ENCODE data around the gene GPX4. TPM values are rescaled to one million over a fixed set of nuclear protein-coding genes. Genes with fewer than 3 reads are reported as not detected.

GPX4 gene
- total RNA-seq, 1 donor from 2014 or later, result 289 TPM

GRCh38 chr19:1093811-1094553 lies 9.8 kb upstream of the GPX4 start:
- Histone ChIP-seq H3K27ac (no peak overlapping the region), H3K36me3 (no peaks in the 10 kb centered on the region), H3K9me3 (ENCODE audit: low read depth) (no peaks in the 10 kb centered on the region), H3K79me2 (ENCODE audit: low read depth) (peaks cover 26% of the 10 kb centered on the region), H3K4me1 (peaks cover 4% of the 10 kb centered on the region), H3K4me2 (peak overlapping the region; percentile 94), H3K27me3 (no peaks in the 10 kb centered on the region), H3F3A (ENCODE audit: low read depth) (no peaks in the 10 kb centered on the region), H2AFZ (replicated peaks) (no peak overlapping the region), H3K9ac (peak overlapping the region; percentile 92), H3K4me3 (peak overlapping the region; percentile 79), H4K20me1 (ENCODE audit: low read depth) (peaks cover 22% of the 10 kb centered on the region)
- no peak for DNase-seq (ENCODE audit: low spot score)
- TF ChIP-seq EZH2phosphoT487 (IDR thresholded peaks at IDR 0.05), result no peak
- no peaks in the 10 kb centered on the region for H3K36me3 Mint-ChIP-seq
- H3K4me3 Mint-ChIP-seq, result peak overlapping the region; percentile 95
- H3K27ac Mint-ChIP-seq, result no peak overlapping the region
- peaks cover 20% of the 10 kb centered on the region for H3K4me1 Mint-ChIP-seq
- H3K9me3 Mint-ChIP-seq, result no peaks in the 10 kb centered on the region
- H3K27me3 Mint-ChIP-seq (ENCODE audit: insufficient read depth, low read depth), result peaks cover 9% of the 10 kb centered on the region

- H3K27me3 ChIP-seq, result no peaks in the 10 kb centered on the region
- peak overlapping the region; percentile 94 for H3K4me2 ChIP-seq
- no peaks in the 10 kb centered on the region for H3F3A ChIP-seq (ENCODE audit: low read depth)
- no peak for TF ChIP-seq EZH2 (IDR thresholded peaks at IDR 0.05)
- no peak for TF ChIP-seq EZH2phosphoT487 (IDR thresholded peaks at IDR 0.05)
- no peak for TF ChIP-seq CTCF (IDR thresholded peaks at IDR 0.05)
- H2AFZ ChIP-seq (replicated peaks), result no peak overlapping the region
- H3K4me3 ChIP-seq, result peak overlapping the region; percentile 79
- H3K27ac ChIP-seq, result no peak overlapping the region
- H4K20me1 ChIP-seq (ENCODE audit: low read depth), result peaks cover 22% of the 10 kb centered on the region
- no peaks in the 10 kb centered on the region for H3K9me3 ChIP-seq (ENCODE audit: low read depth)
- Mint-ChIP-seq H3K27me3 (ENCODE audit: insufficient read depth, low read depth) (peaks cover 8% of the 10 kb centered on the region), H3K27ac (no peak overlapping the region), H3K4me3 (peak overlapping the region; percentile 95), H3K4me1 (peaks cover 20% of the 10 kb centered on the region), H3K36me3 (no peaks in the 10 kb centered on the region), H3K9me3 (no peaks in the 10 kb centered on the region)
- H3K9ac ChIP-seq, result peak overlapping the region; percentile 92
- no peaks in the 10 kb centered on the region for H3K36me3 ChIP-seq
- H3K4me1 ChIP-seq, result peaks cover 4% of the 10 kb centered on the region
- DNase-seq (ENCODE audit: low spot score), result no peak
- peaks cover 26% of the 10 kb centered on the region for H3K79me2 ChIP-seq (ENCODE audit: low read depth)
Measured at GRCh38 chr19:1094655-1094977, 9.2 kb upstream of the GPX4 start.

GRCh38 chr19:1094978-1095701 lies 8.7 kb upstream of the GPX4 start, which contains the start of gene POLR2E:
Gene POLR2E (minus strand): TSS chr19:1095375. CDS start chr19:1095315, 60 bp downstream.
- DNase-seq (ENCODE audit: low spot score), result peak; percentile 99
- Mint-ChIP-seq H3K27ac (peak within 1 kb of the TSS; percentile 94), H3K27me3 (ENCODE audit: insufficient read depth, low read depth) (peaks cover 8% of the 10 kb centered on the region), H3K36me3 (no peaks in the 10 kb centered on the region), H3K4me3 (peak within 1 kb of the TSS; percentile 95), H3K9me3 (no peaks in the 10 kb centered on the region), H3K4me1 (peaks cover 20% of the 10 kb centered on the region)
- no peak for TF ChIP-seq EZH2phosphoT487 (IDR thresholded peaks at IDR 0.05)
- no peak for TF ChIP-seq EZH2 (IDR thresholded peaks at IDR 0.05)
- TF ChIP-seq CTCF (IDR thresholded peaks at IDR 0.05), result no peak
- Histone ChIP-seq H3F3A (ENCODE audit: low read depth) (no peaks in the 10 kb centered on the region), H3K36me3 (no peaks in the 10 kb centered on the region), H3K9me3 (ENCODE audit: low read depth) (no peaks in the 10 kb centered on the region), H3K4me3 (peak within 1 kb of the TSS; percentile 79), H4K20me1 (ENCODE audit: low read depth) (peaks cover 22% of the 10 kb centered on the region), H3K27me3 (no peaks in the 10 kb centered on the region), H3K27ac (no peak within 1 kb of the TSS), H3K4me1 (peaks cover 4% of the 10 kb centered on the region), H3K79me2 (ENCODE audit: low read depth) (peaks cover 26% of the 10 kb centered on the region), H2AFZ (replicated peaks) (peak within 1 kb of the TSS; percentile 14), H3K9ac (peak within 1 kb of the TSS; percentile 92), H3K4me2 (peak within 1 kb of the TSS; percentile 94)

All from neural progenitor cell (in vitro differentiated cells).